ENCODE data around the gene PML. TPM values are rescaled to one million over a fixed set of nuclear protein-coding genes. Genes with fewer than 3 reads are reported as not detected.

PML gene
- total and polyA plus RNA-seq, 9 of the 15 experiments (the other 6 are each of a cell fraction or from before 2014, with no cell fraction given), result 5.0 to 50.7 (median 10.1) TPM

DNA sequence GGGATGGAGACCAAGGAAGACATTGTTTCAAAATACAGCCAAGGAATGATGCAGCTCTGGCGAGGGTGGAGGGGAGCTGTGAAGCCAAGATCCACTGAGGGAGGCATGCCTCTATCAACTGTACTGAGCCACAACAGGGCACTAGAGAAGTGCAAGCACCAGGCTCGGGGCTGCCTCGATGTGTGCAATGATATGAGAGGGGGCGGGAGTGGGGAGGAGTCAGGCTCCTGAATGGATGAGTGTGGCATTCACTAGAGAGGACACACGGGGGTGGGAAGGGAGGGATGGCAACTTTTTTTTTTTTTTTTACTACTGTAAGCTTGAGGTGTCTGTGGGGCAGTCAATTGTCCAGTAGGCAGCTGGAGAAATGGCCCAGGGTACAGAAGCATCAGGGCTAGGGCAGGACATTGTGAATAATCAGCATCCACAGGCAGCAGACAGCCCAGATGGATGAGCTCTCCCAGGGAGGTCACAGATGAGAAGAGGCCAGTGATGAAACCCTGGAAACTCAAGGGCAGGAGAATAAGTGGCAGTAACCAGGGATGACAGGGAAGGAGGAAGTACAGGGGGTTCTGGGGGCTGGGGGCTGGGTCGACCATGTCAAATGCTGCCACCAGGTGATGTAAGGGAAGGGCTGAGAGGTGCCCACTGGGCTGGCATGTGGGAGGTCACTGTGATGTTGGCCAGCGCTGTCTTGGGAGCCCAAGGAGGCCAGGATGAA lies 8.3 kb upstream of the PML start:
- H2AFZ ChIP-seq (ENCODE audit: low read depth, low read length), result no peak overlapping the region
- intact Hi-C loops (cut with micrococcal nuclease) (no loop called here), in situ Hi-C loops (cut with MboI) (no loop called here)
- 33% methylated on average over 6 of the region's 7 CpGs for WGBS (ENCODE audit: insufficient coverage, low coverage, missing lambda C conversion rate)
- no peaks in the 10 kb centered on the region for H4K20me1 ChIP-seq (replicated peaks; ENCODE audit: control insufficient read depth, insufficient read depth, low read length)
- no peak overlapping the region for H3K4me2 ChIP-seq (ENCODE audit: insufficient read depth, low read length)
- H3K27ac ChIP-seq (ENCODE audit: extremely low read depth, low read depth, low read length), result no peak overlapping the region
- H3K27me3 ChIP-seq (ENCODE audit: control insufficient read depth in 2 of 2, insufficient read depth in 2 of 2, low read length in 2 of 2), result no peaks in the 10 kb centered on the region
- BruUV-seq (replicated peaks), result no TSS peak
- H3K79me2 ChIP-seq (ENCODE audit: control insufficient read depth, insufficient read depth, low read length), result peaks cover 2% of the 10 kb centered on the region; the same call in 1 of the 3 replicates
- no peaks in the 10 kb centered on the region for H3K36me3 ChIP-seq (ENCODE audit: control insufficient read depth, insufficient read depth, low read length)
- TF ChIP-seq EGR1 (conservative IDR thresholded peaks at IDR 0.05) (peak; percentile 25; the same call in 1 of the 2 replicates), NONO (IDR thresholded peaks at IDR 0.05; ENCODE audit: low read depth in 2 of 2, low read length in 1 of 2) (no peak)
- ChIA-PET CTCF (ENCODE audit: low intra/inter-chr PET ratio) (no interaction called here), POLR2A (interaction anchor here (0.6 kb wide), 1 partner anchor 1257 kb away, joined by 3 read pairs; no protein-coding TSS in a partner anchor)
- H3K9me3 ChIP-seq (replicated peaks; ENCODE audit: control insufficient read depth, insufficient read depth, low read depth, low read length), result no peaks in the 10 kb centered on the region
- H3K9me1 ChIP-seq (ENCODE audit: control insufficient read depth, insufficient read depth, low read length), result no peaks in the 10 kb centered on the region
- H3K4me3 ChIP-seq, result no peak overlapping the region
- H3K4me1 ChIP-seq (replicated peaks in 1 of 2; ENCODE audit: control insufficient read depth in 2 of 2, insufficient read depth in 2 of 2, low read length in 2 of 2), result peaks cover 28 to 40% of the 10 kb centered on the region in 2 experiments
- FAIRE-seq (no peak), ATAC-seq (no peak), DNase-seq (ENCODE audit: extremely low read depth in 1 of 4, low spot score in 3 of 4) (no peak)
- no peak overlapping the region for H3K9ac ChIP-seq (ENCODE audit: insufficient read depth in 1 of 2, low read depth in 2 of 2, low read length in 2 of 2)

DNA sequence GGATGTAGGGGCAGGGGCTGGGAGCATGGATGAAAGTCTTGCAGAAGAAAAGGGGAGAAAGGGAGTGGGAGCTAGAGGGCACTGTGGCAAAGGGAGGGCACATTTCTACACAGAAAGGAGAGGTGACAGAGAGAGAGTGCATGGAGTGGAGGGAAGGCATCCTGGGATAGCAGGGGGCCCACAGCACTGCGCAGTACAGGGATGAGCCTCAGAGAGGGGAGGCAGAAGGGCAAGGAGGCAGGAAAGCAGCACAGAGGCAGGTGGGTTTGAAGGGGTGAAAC lies 7.8 kb upstream of the PML start:
- TF ChIP-seq ZNF77 (CRISPR knock-in tag; IDR thresholded peaks at IDR 0.05) (no peak), ZNF644 (tag; IDR thresholded peaks at IDR 0.05; ENCODE audit: low read depth) (no peak), EWSR1 (IDR thresholded peaks at IDR 0.05; ENCODE audit: borderline replicate concordance, low read depth, partially characterized antibody) (no peak)
- DNase-seq (ENCODE audit: extremely low read depth in 1 of 4, low spot score in 3 of 4) (no peak), ATAC-seq (no peak), FAIRE-seq (no peak)
- Histone ChIP-seq H3K79me2 (ENCODE audit: control insufficient read depth, insufficient read depth, low read length) (peaks cover 2% of the 10 kb centered on the region; the same call in 1 of the 3 replicates), H4K20me1 (replicated peaks; ENCODE audit: control insufficient read depth, insufficient read depth, low read length) (no peaks in the 10 kb centered on the region), H3K4me2 (ENCODE audit: insufficient read depth, low read length) (no peak overlapping the region), H3K36me3 (ENCODE audit: control insufficient read depth, insufficient read depth, low read length) (no peaks in the 10 kb centered on the region), H3K9me3 (replicated peaks; ENCODE audit: control insufficient read depth, insufficient read depth, low read depth, low read length) (no peaks in the 10 kb centered on the region), H3K9ac (ENCODE audit: insufficient read depth in 1 of 2, low read depth in 2 of 2, low read length in 2 of 2) (no peak overlapping the region; a peak in 1 of 4 replicates), H3K27ac (ENCODE audit: extremely low read depth, low read depth, low read length) (no peak overlapping the region), H3K4me1 (replicated peaks in 1 of 2; ENCODE audit: control insufficient read depth in 2 of 2, insufficient read depth in 2 of 2, low read length in 2 of 2) (peaks cover 30 to 43% of the 10 kb centered on the region in 2 experiments), H3K9me1 (ENCODE audit: control insufficient read depth, insufficient read depth, low read length) (no peaks in the 10 kb centered on the region), H2AFZ (ENCODE audit: low read depth, low read length) (no peak overlapping the region), H3K27me3 (ENCODE audit: control insufficient read depth in 2 of 2, insufficient read depth in 2 of 2, low read length in 2 of 2) (no peaks in the 10 kb centered on the region), H3K4me3 (no peak overlapping the region)
- WGBS (ENCODE audit: insufficient coverage, low coverage, missing lambda C conversion rate), result 67% methylated on average over 1 of the region's 1 CpG
- ChIA-PET CTCF (ENCODE audit: low intra/inter-chr PET ratio) (no interaction called here), POLR2A (no interaction called here)
- intact Hi-C loops (cut with micrococcal nuclease), result no loop called here
- in situ Hi-C loops (cut with MboI), result no loop called here
- BruUV-seq (replicated peaks), result no TSS peak

All from K562 (cell line).